ENCODE measurements around the gene OPA1. TPM values are rescaled to one million over a fixed set of nuclear protein-coding genes. Genes with fewer than 3 reads are reported as not detected.

OPA1 gene
- total and polyA plus RNA-seq, 2 donors from 2014 or later = 18.1 to 56.3 TPM

DNA sequence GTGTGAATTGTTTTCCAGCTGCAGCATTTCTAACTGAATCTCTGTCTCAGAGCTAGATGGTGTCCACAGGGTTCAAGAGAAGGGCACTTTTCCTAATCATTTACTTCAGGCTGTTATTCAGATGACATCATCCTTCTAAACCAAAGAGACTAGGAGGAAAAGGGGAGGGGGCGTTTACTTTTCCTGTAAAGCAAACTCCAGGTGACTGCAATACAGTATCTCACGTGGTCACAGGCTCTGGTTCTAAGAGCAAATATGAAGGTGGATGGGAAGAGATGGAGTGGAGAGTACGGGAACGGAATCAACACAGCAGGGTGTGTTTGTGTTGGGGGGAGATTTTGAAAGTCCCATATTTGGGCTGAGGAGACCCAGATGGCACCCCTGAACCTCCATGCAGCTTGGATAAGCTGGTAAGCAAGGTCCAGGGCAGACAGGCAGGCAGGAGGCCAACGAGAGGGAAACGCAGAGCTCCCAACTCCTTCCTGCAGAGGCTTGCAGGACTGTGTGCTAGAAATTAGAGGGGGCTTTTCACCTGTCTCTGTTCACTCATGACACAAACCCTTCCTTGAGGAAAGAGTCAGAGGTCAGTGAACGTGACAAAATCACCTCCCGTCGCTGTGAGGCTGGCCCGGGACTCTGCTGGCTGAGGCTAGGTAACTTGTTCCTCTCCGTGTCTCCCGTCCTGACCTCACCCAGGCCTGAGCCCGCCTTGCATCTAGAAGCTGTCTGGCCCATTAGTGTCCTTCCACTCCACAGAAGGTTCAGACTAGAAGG lies 151.2 kb downstream of the OPA1 start:
- intact Hi-C loops (cut with DNase I) = no loop called here
- H3K9me3 ChIP-seq (ENCODE audit: control insufficient read depth in 2 of 3, insufficient read depth in 1 of 3, low read length in 3 of 3) = no peaks in the 10 kb centered on the region
- no peaks in the 10 kb centered on the region for H3K27me3 ChIP-seq (ENCODE audit: control insufficient read depth, insufficient read depth, low read length)
- H3K9ac ChIP-seq (ENCODE audit: low read length in 3 of 3) = no peak overlapping the region
- peak overlapping the region in 1 of 3 donors; percentile 36 for H3K4me3 ChIP-seq (ENCODE audit: low read length in 3 of 3)
- no peak overlapping the region for H3K27ac ChIP-seq (ENCODE audit: low read depth in 2 of 2, low read length in 2 of 2)
- peaks cover 0 to 12% (median 7%) of the 10 kb centered on the region in 3 donors for H3K4me1 ChIP-seq (ENCODE audit: control insufficient read depth in 2 of 3, insufficient read depth in 2 of 3, low read depth in 1 of 3, low read length in 3 of 3)
- TF ChIP-seq, protein P1, sequence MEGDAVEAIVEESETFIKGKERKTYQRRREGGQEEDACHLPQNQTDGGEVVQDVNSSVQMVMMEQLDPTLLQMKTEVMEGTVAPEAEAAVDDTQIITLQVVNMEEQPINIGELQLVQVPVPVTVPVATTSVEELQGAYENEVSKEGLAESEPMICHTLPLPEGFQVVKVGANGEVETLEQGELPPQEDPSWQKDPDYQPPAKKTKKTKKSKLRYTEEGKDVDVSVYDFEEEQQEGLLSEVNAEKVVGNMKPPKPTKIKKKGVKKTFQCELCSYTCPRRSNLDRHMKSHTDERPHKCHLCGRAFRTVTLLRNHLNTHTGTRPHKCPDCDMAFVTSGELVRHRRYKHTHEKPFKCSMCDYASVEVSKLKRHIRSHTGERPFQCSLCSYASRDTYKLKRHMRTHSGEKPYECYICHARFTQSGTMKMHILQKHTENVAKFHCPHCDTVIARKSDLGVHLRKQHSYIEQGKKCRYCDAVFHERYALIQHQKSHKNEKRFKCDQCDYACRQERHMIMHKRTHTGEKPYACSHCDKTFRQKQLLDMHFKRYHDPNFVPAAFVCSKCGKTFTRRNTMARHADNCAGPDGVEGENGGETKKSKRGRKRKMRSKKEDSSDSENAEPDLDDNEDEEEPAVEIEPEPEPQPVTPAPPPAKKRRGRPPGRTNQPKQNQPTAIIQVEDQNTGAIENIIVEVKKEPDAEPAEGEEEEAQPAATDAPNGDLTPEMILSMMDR (IDR thresholded peaks at IDR 0.05; ENCODE audit: borderline replicate concordance, extremely low read depth, insufficient read depth) = no peak
- H3K36me3 ChIP-seq (ENCODE audit: control insufficient read depth in 2 of 3, insufficient read depth in 3 of 3, low read length in 3 of 3) = no peaks in the 10 kb centered on the region
- DNase-seq (peak in 4 of 5 donors; percentile 59 to 94 (median 80)), FAIRE-seq (no peak)

- intact Hi-C loops (cut with DNase I) = no loop called here
- Histone ChIP-seq H3K4me1 (ENCODE audit: control insufficient read depth in 2 of 3, insufficient read depth in 2 of 3, low read depth in 1 of 3, low read length in 3 of 3) (peaks cover 0 to 12% (median 7%) of the 10 kb centered on the region in 3 donors), H3K27ac (ENCODE audit: low read depth in 2 of 2, low read length in 2 of 2) (no peak overlapping the region), H3K4me3 (ENCODE audit: low read length in 3 of 3) (no peak overlapping the region), H3K27me3 (ENCODE audit: control insufficient read depth, insufficient read depth, low read length) (no peaks in the 10 kb centered on the region), H3K9me3 (ENCODE audit: control insufficient read depth in 2 of 3, insufficient read depth in 1 of 3, low read length in 3 of 3) (no peaks in the 10 kb centered on the region), H3K9ac (ENCODE audit: low read length in 3 of 3) (no peak overlapping the region), H3K36me3 (ENCODE audit: control insufficient read depth in 2 of 3, insufficient read depth in 3 of 3, low read length in 3 of 3) (no peaks in the 10 kb centered on the region)
- FAIRE-seq (no peak), DNase-seq (peak in 4 of 5 donors; percentile 49 to 76 (median 62))
- TF ChIP-seq, protein P1 (IDR thresholded peaks at IDR 0.05; ENCODE audit: borderline replicate concordance, extremely low read depth, insufficient read depth) = no peak
These were observed 152.0 kb downstream of the OPA1 start for GRCh38 chr3:193744822-193745684.

DNA sequence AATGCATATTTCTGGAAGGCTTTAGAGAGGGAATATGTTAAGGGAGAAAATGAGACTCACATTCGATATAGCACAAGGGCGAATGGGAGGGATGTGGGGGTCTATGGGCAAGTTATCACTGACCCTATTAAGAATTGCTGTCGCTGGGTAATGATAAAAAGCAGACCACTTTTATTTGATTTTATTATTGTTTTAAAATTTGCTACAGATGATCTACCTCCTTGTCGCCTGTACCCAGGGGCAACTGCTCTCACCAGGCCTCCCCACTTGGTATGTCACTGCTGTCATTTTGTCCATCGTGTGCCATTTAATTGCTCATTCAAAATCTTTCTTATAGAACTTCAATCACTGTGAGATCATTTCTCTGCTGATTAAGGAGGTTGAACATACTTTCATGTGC lies 153.8 kb downstream of the OPA1 start:
- no peak for FAIRE-seq
- Histone ChIP-seq H3K4me1 (ENCODE audit: control insufficient read depth in 2 of 3, insufficient read depth in 2 of 3, low read depth in 1 of 3, low read length in 3 of 3) (peaks cover 0 to 12% (median 7%) of the 10 kb centered on the region in 3 donors), H3K9me3 (ENCODE audit: control insufficient read depth in 2 of 3, insufficient read depth in 1 of 3, low read length in 3 of 3) (no peaks in the 10 kb centered on the region), H3K27ac (ENCODE audit: low read depth in 2 of 2, low read length in 2 of 2) (no peak overlapping the region), H3K9ac (ENCODE audit: low read length in 3 of 3) (no peak overlapping the region), H3K27me3 (ENCODE audit: control insufficient read depth, insufficient read depth, low read length) (no peaks in the 10 kb centered on the region), H3K4me3 (ENCODE audit: low read length in 3 of 3) (no peak overlapping the region), H3K36me3 (ENCODE audit: control insufficient read depth in 2 of 3, insufficient read depth in 3 of 3, low read length in 3 of 3) (no peaks in the 10 kb centered on the region)
- TF ChIP-seq, protein P1 (IDR thresholded peaks at IDR 0.05; ENCODE audit: borderline replicate concordance, extremely low read depth, insufficient read depth) = no peak
- intact Hi-C loops (cut with DNase I) = no loop called here
- no peak for DNase-seq

Other genes starting within 250 kb of the OPA1 start
- not detected for gene ATP13A5, start 214.5 kb upstream of the OPA1 start, total RNA-seq
- not detected for gene ATP13A5, start 214.5 kb upstream of the OPA1 start, polyA plus RNA-seq (ENCODE audit: insufficient read depth, low read depth, low replicate concordance)
- 3.7 TPM for gene ATP13A4, start 38.3 kb upstream of the OPA1 start, total RNA-seq
- 0.49 TPM for gene ATP13A4, start 38.3 kb upstream of the OPA1 start, polyA plus RNA-seq (ENCODE audit: insufficient read depth, low read depth, low replicate concordance)